Nephron (organoid): ENCODE data around the gene TMEM235.

Source experiments
- H3K27ac Mint-ChIP-seq, 3 experiments: 2 replicates each; pipeline ENCODE4 v1.8.0; 2020; ENCODE audit warnings: mixed read lengths in 3 of 3, mild to moderate bottlenecking in 2 of 3, moderate library complexity in 1 of 3
- H3K27me3 Mint-ChIP-seq: 2 replicates; pipeline ENCODE4 v1.8.0; 2021; ENCODE audit warnings: low read depth, mild to moderate bottlenecking, moderate library complexity, mixed read lengths
- H3K36me3 Mint-ChIP-seq: 2 replicates; pipeline ENCODE4 v1.8.0; 2020; ENCODE audit warnings: low read depth, mixed read lengths
- H3K4me1 Mint-ChIP-seq: 2 replicates; pipeline ENCODE4 v1.8.0; 2020; ENCODE audit warnings: mixed read lengths
- H3K4me3 Mint-ChIP-seq, 3 experiments: 2 replicates each; pipeline ENCODE4 v1.8.0; 2020; ENCODE audit warnings: mild to moderate bottlenecking in 3 of 3, mixed read lengths in 3 of 3, moderate library complexity in 2 of 3
- H3K9me3 Mint-ChIP-seq: 2 replicates; pipeline ENCODE4 v1.8.0; 2020; ENCODE audit warnings: mixed read lengths
- TF ChIP-seq, protein P1 (sequence below), 3 experiments: fragments of 200-600 bp; sonication (generic); IDR thresholded peaks; one replicate each; pipeline ENCODE4 v1.5.0; 2021; ENCODE audit warnings: antibody characterized with exemption in 3 of 3; ENCODE audit not compliant: unreplicated experiment in 3 of 3

Gene TMEM235

DNA sequence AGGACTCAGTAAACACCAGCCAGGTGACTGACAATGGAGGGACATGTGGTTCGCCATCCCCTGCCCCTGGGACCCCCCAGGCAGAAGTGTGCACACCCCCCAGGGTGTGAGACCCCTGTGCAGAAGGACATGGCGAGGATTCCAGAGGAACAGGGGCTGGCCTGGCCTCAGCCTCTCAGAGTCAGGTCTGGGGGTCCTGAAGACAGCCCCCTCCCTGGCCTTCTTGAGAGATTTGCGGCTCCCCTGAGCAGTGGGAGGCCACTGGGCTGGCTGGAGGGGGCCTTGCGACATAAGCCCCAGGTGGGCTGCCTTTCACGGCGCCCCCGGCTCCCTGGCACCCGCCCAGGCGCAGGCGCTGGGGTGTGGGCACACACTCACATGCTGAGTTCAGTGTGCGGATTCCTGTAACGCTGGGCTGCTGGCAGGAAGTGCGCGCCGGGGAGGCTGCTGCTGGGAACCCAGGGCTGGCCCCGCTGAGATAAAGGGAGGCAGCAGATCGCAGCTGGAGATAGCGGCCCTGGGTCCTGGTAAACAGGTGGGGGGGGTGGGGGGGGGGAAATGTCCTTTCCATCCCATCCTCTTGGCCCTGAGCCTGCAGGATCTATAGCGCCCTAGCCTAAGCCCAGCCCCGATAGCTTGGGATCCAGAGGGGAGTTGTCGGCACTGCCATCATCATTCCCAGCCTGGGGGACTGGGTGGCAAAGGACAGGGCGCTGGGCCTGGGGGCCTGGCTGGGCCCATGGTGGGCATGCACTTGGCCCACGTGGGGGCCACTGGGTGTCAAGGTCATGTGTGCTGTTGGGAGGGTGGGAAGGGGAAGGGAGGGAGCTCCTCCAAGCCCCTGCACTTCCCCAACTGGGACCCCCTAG lies 27.1 kb downstream of the TMEM235 start:
- no peaks in the 10 kb centered on the region for H3K9me3 Mint-ChIP-seq
- peak overlapping the region; percentile 58 to 93 (median 81) for H3K27ac Mint-ChIP-seq
- H3K27me3 Mint-ChIP-seq = peaks cover 6% of the 10 kb centered on the region
- no peaks in the 10 kb centered on the region for H3K36me3 Mint-ChIP-seq
- peak overlapping the region; percentile 33 to 63 (median 61) for H3K4me3 Mint-ChIP-seq
- TF ChIP-seq, protein P1, sequence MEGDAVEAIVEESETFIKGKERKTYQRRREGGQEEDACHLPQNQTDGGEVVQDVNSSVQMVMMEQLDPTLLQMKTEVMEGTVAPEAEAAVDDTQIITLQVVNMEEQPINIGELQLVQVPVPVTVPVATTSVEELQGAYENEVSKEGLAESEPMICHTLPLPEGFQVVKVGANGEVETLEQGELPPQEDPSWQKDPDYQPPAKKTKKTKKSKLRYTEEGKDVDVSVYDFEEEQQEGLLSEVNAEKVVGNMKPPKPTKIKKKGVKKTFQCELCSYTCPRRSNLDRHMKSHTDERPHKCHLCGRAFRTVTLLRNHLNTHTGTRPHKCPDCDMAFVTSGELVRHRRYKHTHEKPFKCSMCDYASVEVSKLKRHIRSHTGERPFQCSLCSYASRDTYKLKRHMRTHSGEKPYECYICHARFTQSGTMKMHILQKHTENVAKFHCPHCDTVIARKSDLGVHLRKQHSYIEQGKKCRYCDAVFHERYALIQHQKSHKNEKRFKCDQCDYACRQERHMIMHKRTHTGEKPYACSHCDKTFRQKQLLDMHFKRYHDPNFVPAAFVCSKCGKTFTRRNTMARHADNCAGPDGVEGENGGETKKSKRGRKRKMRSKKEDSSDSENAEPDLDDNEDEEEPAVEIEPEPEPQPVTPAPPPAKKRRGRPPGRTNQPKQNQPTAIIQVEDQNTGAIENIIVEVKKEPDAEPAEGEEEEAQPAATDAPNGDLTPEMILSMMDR (IDR thresholded peaks at IDR 0.05; ENCODE audit: unreplicated experiment in 3 of 3) = no peak
- peaks cover 33% of the 10 kb centered on the region for H3K4me1 Mint-ChIP-seq

DNA sequence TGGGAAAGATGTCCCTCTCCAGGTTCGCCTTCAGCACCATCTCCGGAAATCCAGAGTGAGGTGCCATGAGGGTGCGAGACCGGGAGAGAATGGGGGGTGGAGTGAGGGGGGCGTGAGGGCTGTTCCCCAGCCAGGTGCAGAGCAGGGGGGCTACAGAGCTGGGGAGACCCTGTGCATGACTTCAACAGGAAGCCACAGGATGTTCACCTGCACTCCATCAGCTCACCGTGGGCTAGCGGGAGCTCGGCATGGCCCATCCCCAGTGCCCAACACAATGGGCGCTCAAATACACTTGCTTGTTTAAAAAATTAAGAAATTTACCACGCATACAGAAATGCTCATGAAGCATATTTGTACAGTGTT lies 27.7 kb downstream of the TMEM235 start:
- TF ChIP-seq, protein P1 (IDR thresholded peaks at IDR 0.05; ENCODE audit: unreplicated experiment in 3 of 3) = no peak
- no peaks in the 10 kb centered on the region for H3K9me3 Mint-ChIP-seq
- H3K27ac Mint-ChIP-seq = no peak overlapping the region
- peaks cover 36% of the 10 kb centered on the region for H3K4me1 Mint-ChIP-seq
- H3K27me3 Mint-ChIP-seq = peaks cover 6% of the 10 kb centered on the region
- H3K4me3 Mint-ChIP-seq = peak overlapping the region in 1 of 3 experiments; percentile 36
- H3K36me3 Mint-ChIP-seq = no peaks in the 10 kb centered on the region

DNA sequence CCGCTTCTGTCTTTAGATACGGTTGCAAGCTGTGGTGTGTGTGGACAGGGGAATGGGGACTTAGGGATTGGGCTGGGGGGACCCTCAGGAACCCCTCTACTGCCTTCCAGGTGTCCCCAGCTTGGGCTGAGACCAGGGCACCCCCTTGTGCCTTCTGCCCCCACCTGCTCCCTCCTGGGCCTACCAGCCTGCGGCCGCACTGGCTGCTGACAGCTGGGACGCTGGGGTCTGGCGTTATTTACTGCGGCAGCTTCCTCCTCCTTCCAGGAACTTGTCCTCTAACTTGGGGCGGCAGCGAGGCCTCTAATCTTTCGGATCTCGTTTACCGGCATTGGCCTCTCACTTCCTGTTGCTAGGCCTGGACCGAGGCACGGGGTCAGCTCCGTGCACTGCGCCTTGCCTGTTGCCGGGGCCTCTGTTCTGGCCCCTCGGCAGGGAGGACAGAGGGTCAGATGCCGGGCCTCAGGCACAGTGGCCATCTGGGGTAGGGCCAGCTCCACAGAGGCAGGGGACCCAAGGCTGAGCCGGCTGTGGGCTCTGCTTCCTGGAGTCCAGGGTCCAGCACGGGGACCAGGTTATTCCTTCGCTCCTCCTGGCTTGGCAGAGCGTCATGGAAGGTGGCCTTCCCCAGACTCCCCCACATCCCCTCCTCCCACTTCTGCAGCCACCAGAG lies 31.8 kb downstream of the TMEM235 start:
- H3K9me3 Mint-ChIP-seq = no peaks in the 10 kb centered on the region
- H3K27ac Mint-ChIP-seq = peak overlapping the region in 2 of 3 experiments; percentile 82 to 87
- TF ChIP-seq, protein P1 (IDR thresholded peaks at IDR 0.05; ENCODE audit: unreplicated experiment in 3 of 3) = no peak

DNA sequence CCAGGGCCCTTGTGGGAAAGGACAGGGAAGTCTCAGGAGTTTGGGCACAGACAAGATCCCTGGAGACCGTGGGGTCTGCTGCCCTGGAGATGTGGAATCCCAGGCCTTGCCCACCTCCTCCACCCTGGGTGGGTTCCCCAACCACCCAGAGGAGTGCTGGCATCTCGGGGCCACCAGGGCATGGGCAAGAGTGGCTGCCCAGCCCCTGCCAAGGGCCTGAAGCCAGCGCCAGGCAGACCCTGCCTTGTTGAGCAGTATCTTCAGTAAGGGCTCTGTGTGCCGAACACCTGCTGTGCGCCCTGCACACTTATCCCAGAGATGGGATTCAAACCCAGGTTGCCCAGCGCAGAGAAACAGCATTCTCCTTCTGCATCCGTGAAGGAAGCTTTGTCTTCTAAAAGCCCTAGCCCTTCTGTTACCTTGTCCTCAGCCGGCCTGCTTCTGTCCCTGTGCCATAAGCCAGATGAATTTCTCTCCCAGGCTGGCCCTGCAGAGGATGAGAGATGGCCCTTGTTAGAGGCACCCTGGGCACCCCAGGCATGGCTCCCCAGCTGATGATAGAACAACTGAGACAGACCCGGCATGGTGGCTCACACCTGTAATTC lies 32.4 kb downstream of the TMEM235 start:
- peak overlapping the region; percentile 82 to 96 (median 87) for H3K27ac Mint-ChIP-seq
- H3K4me3 Mint-ChIP-seq = no peak overlapping the region
- TF ChIP-seq, protein P1 (IDR thresholded peaks at IDR 0.05; ENCODE audit: unreplicated experiment in 3 of 3) = no peak
- H3K36me3 Mint-ChIP-seq = no peaks in the 10 kb centered on the region
- H3K9me3 Mint-ChIP-seq = no peaks in the 10 kb centered on the region
- H3K27me3 Mint-ChIP-seq = no peaks in the 10 kb centered on the region
- peaks cover 47% of the 10 kb centered on the region for H3K4me1 Mint-ChIP-seq

More for the DNA sequence above, 31.8 kb downstream of the TMEM235 start:
- Mint-ChIP-seq H3K27me3 (no peaks in the 10 kb centered on the region), H3K4me3 (no peak overlapping the region), H3K36me3 (no peaks in the 10 kb centered on the region), H3K4me1 (peaks cover 42% of the 10 kb centered on the region)

DNA sequence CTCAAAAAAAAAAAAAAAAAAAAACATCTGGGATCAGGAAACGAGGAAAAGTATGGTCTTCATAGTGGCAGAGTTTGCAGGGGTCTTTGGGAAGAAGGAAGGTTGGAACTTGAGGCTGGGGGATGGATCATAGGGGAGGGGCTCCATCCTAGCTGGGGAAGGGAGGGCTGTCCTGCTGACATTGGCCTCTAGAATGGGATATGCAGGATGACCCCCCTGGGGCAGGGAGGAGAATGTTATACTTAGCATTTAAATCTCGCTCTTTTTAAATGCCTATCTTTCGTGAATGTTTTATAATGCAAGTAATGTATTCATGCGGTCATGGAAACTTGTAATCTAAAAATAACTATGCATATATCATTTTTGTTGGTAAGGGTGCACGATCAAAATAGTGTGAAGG lies 33.2 kb downstream of the TMEM235 start:
- no peaks in the 10 kb centered on the region for H3K9me3 Mint-ChIP-seq
- peak overlapping the region in 2 of 3 experiments; percentile 26 to 34 for H3K4me3 Mint-ChIP-seq
- no peaks in the 10 kb centered on the region for H3K27me3 Mint-ChIP-seq
- TF ChIP-seq, protein P1 (IDR thresholded peaks at IDR 0.05; ENCODE audit: unreplicated experiment in 3 of 3) = no peak
- H3K36me3 Mint-ChIP-seq = no peaks in the 10 kb centered on the region
- H3K27ac Mint-ChIP-seq = peak overlapping the region; percentile 85 to 99 (median 96)
- peaks cover 51% of the 10 kb centered on the region for H3K4me1 Mint-ChIP-seq
